NCI-H2081 (cell line): Measurements from ENCODE around the gene ANKRA2.

Experiments used
- DNase-seq, 2 experiments: peaks; one replicate each; lab custom pipeline; 2025; lab: John Stamatoyannopoulos, UW

The ANKRA2 gene

GRCh38 chr5:73565139-73565968 lies at the start of gene ANKRA2, which contains the start of gene UTP15:
ANKRA2 (minus strand) TSS chr5:73565639; CDS start chr5:73562881, 2,758 bp downstream.
UTP15 (plus strand) TSS chr5:73565743; CDS start chr5:73567345, 1,602 bp downstream.
- peak; percentile 93 to 95 for DNase-seq

GRCh38 chr5:73615085-73615484 lies 49.6 kb upstream of the ANKRA2 start:
- DNase-seq = no peak

GRCh38 chr5:73612799-73613198 lies 47.4 kb upstream of the ANKRA2 start:
- peak in 1 of 2 experiments; percentile 31 for DNase-seq

GRCh38 chr5:73607228-73607627 lies 41.8 kb upstream of the ANKRA2 start:
- no peak for DNase-seq

- DNase-seq = no peak
Observed at GRCh38 chr5:73606206-73606753, 40.8 kb upstream of the ANKRA2 start.

GRCh38 chr5:73605223-73606087 lies 40.0 kb upstream of the ANKRA2 start:
- DNase-seq = no peak

- DNase-seq = no peak
Observed at GRCh38 chr5:73603998-73604397, 38.6 kb upstream of the ANKRA2 start.

- DNase-seq = no peak
Observed at GRCh38 chr5:73599380-73599779, 33.9 kb upstream of the ANKRA2 start.

GRCh38 chr5:73596705-73597328 lies 31.4 kb upstream of the ANKRA2 start:
- peak in 1 of 2 experiments; percentile 30 for DNase-seq

GRCh38 chr5:73592551-73592950 lies 27.1 kb upstream of the ANKRA2 start:
- DNase-seq = no peak

- no peak for DNase-seq
Observed at GRCh38 chr5:73591698-73592501, 26.5 kb upstream of the ANKRA2 start.

GRCh38 chr5:73591102-73591695 lies 25.8 kb upstream of the ANKRA2 start:
- DNase-seq = peak; percentile 57 to 70

- no peak for DNase-seq
Observed at GRCh38 chr5:73587923-73588322, 22.5 kb upstream of the ANKRA2 start.

- DNase-seq = no peak
Observed at GRCh38 chr5:73582285-73583145, 17.1 kb upstream of the ANKRA2 start.

GRCh38 chr5:73565969-73566547 lies 619 bp upstream of the ANKRA2 start:
- no peak for DNase-seq

GRCh38 chr5:73564675-73565074 lies 764 bp downstream of the ANKRA2 start:
- peak in 1 of 2 experiments; percentile 2 for DNase-seq

GRCh38 chr5:73564018-73564417 lies 1.4 kb downstream of the ANKRA2 start:
- no peak for DNase-seq

GRCh38 chr5:73558950-73559349 lies 6.5 kb downstream of the ANKRA2 start:
- no peak for DNase-seq

- no peak for DNase-seq
Observed at GRCh38 chr5:73552642-73553041, 12.8 kb downstream of the ANKRA2 start.
